ENCODE measurements around the gene ERP44. TPM values are rescaled to one million over a fixed set of nuclear protein-coding genes. Genes with fewer than 3 reads are reported as not detected.
"Not testable (repeated sequence)": the region's sequence is repeated elsewhere in the genome, so short reads cannot be mapped to it uniquely, and the experiment has no call there.

ERP44 gene
- polyA plus RNA-seq, 10 donors, result 20.0 to 26.8 (median 21.5) TPM

GRCh38 chr9:100014846-100015245 lies 84.0 kb downstream of the ERP44 start:
- DNase-seq, result no peak

GRCh38 chr9:100013573-100013972 lies 85.2 kb downstream of the ERP44 start:
- no peak for DNase-seq

DNA sequence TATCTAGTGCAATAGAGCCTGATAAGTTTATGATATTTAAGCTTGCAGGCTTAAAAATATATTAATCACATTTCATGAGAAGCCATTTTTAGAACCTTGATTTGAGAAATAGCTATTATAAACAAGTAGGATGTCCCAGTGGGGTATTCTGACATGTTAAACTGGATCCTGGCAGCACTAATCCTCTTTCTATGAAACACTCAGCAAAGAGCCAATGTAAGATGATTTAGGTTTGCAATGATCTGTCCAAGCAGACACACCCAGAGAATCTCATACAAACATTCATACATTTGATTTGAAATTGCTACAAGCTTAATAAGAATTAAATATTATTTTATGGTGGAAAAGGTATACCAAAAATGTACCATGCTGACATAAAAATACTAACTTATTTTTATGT lies 86.5 kb downstream of the ERP44 start:
- peak in 2 of 3 donors; percentile 12 to 45 for DNase-seq

- peak; percentile 8 to 19 (median 12) for DNase-seq
These were observed 87.6 kb downstream of the ERP44 start for GRCh38 chr9:100011062-100011681.

- DNase-seq, result no peak
These were observed 99.0 kb downstream of the ERP44 start for GRCh38 chr9:99999797-100000196.

- no peak for DNase-seq
These were observed 99.9 kb downstream of the ERP44 start for GRCh38 chr9:99998866-99999265.

GRCh38 chr9:99998266-99998665 lies 100.5 kb downstream of the ERP44 start:
- DNase-seq, result no peak

DNA sequence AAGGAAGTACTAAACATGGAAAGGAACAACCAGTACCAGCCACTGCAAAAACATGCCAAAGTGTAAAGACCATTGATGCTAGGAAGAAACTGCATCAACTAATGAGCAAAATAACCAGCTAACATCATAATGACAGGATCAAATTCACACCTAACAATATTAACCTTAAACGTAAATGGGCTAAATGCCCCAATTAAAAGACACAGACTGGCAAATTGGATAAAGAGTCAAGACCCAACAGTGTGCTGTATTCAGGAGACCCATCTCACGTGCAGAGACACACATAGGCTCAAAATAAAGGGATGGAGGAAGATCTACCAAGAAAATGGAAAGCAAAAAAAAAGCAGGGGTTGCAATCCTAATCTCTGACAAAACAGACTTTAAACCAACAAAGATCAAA lies 108.3 kb downstream of the ERP44 start:
- DNase-seq, result not testable (repeated sequence)

GRCh38 chr9:99986642-99987041 lies 112.2 kb downstream of the ERP44 start:
- DNase-seq, result no peak

DNA sequence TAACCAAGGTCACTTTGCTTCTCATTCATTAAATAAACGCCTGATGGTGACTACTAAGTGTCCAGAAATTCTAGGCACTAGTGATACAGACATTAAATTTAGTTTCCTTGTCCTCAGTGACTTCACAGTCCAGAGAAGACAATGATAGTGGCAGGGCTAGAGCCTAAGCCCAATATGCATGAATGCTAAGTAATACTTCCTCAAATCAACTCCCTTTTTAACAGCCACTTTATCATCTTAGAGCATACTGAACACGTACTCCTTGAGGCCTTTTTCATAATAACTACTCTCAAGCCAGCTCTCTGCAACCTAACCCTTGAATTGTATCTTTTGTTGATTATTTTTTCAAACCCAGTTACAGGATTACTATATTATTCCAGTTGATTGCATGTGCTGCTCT lies 118.2 kb downstream of the ERP44 start:
- DNase-seq, result no peak

DNA sequence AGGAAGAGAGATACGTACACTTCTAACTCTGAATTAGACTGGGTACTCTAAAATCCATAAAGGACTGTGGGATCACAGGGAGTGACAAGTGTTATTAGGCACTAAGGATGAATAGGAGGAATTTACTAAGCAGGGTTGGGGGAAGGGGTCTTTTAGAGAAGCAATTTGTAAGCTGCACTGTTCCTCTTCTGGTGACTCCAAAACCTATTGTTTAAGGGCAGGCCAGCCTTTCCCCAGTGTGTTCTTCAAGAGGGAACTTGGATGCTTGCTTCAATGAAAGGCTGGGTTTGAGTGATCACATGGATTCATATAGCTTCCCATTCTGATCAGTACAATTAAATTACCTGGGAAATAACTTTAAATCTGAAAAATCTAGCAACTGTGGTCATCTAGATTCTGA lies 120.6 kb downstream of the ERP44 start:
- DNase-seq, result no peak

- DNase-seq, result no peak
These were observed 121.6 kb downstream of the ERP44 start for GRCh38 chr9:99977033-99977792.

DNA sequence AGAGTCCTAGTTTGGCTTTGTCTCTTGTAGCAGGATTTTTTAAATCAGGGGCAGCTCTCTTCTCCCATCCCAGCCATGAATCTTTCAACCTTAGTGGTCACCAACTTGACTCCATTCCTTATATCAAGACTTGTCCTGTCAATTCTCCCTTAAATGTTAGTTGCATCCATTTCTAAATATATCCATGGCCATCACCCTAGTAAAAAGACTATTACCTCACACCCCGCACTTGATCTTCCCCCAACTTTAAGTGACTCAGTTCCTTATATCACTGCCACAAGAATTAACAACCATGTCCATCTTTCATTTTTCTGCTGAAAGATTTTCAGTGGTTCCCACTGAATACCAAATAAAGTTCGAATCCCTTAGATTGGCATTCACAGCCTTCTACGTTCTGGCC lies 125.3 kb downstream of the ERP44 start:
- no peak for DNase-seq

DNA sequence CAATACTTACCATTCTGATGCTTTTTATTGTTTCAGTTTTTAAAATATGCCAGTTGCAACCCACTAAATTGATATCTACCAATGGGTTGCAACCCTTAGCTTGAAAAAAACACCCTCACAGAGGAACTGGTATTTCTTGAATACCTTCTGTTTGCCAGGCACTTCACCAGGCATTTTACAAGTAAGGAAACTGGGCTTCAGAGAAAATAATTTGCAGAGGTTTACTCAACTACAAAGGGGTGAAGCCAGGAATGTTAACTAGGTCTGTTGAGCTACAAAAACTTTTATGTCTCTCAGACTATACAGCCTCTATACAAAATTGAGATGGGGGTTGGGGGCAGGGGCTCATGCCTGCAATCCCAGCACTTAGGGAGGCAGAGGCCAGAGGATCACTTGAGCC lies 127.4 kb downstream of the ERP44 start:
- DNase-seq, result no peak

GRCh38 chr9:99970481-99970880 lies 128.3 kb downstream of the ERP44 start:
- no peak for DNase-seq

DNA sequence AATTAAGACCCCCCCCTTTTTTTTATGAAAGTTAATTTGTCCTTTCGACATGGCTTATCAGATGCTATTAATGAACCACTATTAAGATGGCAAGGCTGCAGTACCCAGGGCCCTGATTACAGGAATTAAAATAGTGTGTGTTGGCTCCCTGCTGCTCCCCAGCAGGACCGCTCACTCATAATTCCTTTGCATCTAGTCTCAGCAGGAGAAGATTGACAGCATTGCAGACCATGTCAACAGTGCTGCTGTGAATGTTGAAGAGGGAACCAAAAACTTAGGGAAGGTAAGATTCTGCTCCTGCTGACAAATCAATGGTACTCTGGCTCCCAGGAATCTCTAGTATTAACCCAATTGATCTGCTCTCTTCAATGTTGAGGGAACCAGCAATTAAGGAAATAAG lies 131.3 kb downstream of the ERP44 start:
- no peak for DNase-seq

GRCh38 chr9:99966716-99967115 lies 132.1 kb downstream of the ERP44 start:
- no peak for DNase-seq

GRCh38 chr9:99966001-99966400 lies 132.8 kb downstream of the ERP44 start:
- no peak for DNase-seq

GRCh38 chr9:99964336-99964735 lies 134.5 kb downstream of the ERP44 start:
- DNase-seq, result peak in 1 of 3 donors; percentile 12

DNA sequence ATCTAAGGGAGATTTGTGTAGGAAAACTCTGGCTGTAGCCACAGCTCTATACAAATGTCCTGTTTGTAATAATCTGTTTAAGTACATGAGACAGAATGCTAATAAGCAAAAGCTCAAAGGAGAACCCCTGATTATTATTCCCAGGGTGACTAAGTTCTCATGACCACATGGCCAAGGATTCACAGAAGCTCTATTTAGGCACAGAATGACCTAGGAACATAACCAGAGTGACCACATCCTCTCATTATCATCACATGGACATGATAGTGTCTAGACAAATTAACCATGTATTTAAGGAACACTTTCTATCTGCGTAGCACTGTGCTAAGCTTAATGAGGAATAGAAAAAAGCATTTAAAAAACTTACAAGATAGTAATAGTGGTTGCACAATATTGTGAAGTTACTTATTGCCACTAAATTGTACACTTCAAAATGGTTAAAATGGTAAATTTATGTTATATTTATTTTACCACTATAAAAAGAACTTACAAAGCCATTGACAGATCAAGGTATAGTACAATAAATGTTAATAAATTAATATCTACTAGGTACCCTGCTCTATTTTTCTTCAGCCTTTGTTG lies 136.0 kb downstream of the ERP44 start:
- no peak for DNase-seq

GRCh38 chr9:99955606-99956005 lies 143.2 kb downstream of the ERP44 start:
- DNase-seq, result no peak

DNA sequence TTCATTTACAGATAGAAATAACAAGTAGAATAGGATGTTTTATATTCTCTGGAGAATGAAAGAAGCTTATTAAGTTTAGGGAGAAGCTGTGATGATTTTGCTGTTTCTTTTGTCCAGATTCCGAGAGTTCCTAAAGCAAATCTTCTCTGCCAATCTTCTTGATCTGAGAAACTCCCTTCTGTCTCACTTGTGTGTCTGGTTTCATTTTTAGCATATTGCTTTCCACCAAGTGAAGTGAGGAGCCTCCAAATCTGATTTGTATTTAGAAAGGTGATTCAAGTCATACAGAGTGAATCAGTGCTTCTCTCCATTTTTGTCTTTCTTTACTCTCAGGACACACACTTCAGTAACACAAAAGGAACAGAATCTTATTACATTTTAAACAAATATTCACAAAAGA lies 144.0 kb downstream of the ERP44 start:
- DNase-seq, result peak in 1 of 3 donors; percentile 24

GRCh38 chr9:99953861-99954507 lies 144.8 kb downstream of the ERP44 start:
- DNase-seq, result no peak

Measured in muscle of back (tissue), 11 donors.